GM21381 (cell line): Measurements from ENCODE around the gene MYH13.
"Not testable (repeated sequence)": the region's sequence is repeated elsewhere in the genome, so short reads cannot be mapped to it uniquely, and the experiment has no call there.

ENCODE experiments used
- ATAC-seq: cut with Tn5 transposase; IDR thresholded peaks from one replicate; pipeline ENCODE4 v1.9.1; 2021; ENCODE audit warnings: mild to moderate bottlenecking, moderate library complexity; ENCODE audit not compliant: unreplicated experiment

MYH13 gene

DNA sequence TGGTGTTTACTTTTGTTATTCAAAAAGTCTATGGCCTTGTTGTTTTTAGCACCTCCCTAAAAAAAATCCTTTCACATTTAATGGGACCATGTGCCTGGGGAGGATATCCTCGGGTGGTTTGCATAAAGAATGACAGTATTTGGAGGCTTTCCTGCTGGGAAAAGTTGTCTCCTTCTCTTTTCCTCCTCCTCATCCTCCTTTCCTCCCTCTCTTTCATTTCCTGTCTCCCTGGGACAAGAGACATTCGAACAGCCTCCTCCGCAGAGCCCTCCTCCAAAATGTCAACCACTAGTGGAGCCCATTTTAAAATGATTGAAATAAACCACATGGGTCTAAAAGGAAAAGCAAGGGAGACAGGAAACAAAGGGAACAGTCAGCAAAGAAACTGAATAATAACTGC is 67.4 kb downstream of the MYH13 start:
- ATAC-seq: no peak

DNA sequence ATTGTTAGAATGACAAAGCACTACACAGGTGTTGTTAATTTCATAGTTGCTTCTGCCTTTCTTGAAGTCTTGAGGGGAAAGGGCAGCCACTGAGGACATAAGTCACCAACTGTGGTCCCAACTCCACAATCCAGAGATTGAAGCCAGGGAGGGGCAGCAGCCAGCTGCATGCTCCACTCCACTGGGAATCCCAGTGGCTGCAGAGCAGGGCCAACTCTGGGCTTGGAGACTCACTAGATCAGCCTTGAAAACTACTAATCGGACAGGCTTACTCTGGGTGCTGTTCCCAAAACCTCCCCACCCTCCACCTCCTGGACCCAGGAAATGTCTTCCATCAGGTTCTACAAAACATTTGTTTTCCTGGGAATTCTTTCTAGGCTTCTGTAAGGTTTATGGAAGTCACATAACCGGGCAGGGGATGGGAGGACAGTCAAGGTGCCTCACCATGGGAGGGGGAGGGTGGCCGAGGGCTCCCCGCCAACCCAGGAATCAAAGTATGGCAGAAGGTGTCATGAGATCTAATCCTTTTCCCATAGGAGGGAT is 68.0 kb downstream of the MYH13 start:
- no peak for ATAC-seq

DNA sequence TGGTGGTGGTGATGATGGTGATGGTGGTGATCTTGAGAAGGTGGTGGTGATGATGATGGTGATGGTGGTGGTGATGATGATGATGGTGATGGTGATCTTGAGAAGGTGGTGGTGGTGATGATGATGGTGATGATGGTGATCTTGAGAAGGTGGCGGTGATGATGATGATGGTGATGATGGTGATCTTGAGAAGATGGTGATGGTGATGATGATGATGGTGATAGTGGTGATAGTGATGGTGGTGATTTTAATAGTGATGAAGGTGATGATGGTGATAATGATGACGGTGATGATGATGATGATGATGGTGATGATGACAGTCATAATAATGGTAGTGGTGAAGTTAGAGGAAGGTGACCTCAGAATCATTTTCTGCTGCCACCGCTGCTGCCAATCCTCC is 75.1 kb downstream of the MYH13 start:
- ATAC-seq: no peak

DNA sequence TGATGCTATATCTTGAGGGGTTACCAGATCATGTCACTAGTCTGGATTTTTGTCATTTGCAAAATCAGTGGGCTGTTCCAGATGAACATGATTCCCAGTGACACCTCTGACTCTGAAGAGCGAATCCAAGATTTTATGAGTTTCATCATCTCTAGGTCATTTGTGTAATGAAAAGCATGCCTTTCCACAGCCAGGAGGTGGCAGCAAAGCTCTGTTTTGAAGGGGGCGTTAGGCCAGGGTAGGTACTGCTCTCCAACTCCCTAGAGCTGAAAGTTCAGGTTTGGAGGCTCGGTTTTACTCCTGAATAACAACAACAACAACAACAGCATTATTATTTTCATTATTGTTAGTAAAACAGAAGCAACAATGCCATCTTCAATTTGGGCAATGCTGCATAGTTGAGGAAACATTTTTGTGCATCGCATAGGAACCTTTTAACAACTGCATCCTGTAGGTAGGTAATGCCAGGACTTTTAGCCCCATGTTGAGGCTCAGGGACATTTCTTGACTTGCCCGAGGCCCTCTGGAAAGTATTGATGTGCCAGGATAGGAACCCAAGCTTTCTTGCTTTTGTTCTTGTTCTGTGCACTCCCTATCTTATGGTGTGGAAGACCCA is 77.0 kb downstream of the MYH13 start:
- no peak for ATAC-seq

DNA sequence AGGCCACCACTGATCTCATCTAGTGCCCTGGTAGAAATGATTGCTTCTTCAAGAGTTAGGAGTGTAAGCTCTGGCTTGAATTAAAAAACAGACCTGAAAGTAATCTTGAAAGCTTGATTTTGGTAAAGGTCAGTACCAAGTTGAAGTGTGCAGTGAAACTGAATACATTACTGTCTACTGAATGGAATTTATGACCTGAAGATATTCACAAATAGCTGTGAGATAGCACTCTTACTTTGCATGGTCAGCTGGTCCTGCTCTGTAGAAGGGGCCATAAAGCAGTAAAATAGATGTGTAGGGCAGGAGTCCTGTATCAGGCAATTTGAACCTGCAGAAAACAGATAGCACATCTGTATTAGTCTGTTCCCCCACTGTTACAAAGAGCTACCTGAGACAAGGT is 78.6 kb downstream of the MYH13 start:
- no peak for ATAC-seq

DNA sequence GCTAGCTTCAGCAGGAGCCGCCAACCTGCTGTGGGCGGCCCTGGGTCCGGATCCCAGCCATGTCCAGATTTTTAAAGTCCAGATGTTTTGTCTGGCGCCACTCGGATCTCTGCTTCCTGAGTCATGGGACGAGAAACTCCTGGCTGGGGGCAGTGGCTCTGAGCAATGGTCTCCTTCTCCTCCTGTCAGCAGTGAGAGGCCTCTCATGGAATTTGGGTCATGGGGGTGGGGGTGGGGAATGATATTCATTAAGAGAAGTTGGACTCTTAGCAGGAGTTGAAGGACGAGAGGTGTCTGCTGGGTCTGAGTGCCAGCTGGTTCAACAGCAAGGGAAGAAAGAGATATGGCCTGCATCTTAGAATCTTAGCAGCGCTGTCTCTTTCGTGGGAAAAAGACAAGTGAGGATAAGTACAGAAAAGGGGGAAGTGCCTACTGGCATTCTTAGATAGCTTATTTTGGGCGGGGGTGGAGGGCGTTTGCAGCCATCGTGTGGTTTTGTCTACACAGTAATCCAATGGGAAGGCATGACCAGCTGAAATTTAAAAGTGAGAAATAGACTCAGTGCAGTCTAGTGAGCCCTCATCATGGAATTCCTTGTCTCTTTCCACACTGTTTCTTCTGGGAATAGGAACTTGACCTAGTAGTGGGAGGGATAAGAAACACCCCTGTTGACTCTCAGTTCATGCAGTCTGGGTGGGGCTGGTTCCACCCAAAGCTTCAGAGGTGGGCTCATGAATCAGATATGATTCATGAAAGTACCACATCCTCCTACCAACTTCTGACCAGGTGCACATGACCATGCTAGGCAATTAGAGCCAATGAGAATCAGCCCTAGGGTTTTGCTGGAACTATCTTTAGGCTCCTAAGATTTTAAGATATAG is 80.5 kb downstream of the MYH13 start:
- no peak for ATAC-seq

DNA sequence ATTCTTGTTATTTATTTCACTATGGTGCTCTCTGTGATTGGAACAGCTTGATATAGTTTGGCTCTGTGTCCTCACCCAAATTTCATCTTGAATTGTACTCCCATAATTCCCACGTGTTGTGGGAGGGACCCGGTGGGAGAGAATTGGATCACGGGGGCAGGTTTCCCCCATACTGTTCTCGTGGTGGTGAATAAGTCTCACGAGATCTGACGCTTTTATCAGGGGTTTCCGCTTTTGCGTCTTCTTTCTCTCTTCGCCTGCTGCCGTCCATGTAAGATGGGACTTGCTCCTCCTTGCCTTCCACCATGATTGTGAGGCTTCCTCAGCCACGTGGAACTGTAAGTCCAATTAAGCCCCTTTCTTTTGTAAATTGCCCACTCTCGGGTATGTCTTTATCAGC is 81.2 kb downstream of the MYH13 start:
- not testable (repeated sequence) for ATAC-seq

DNA sequence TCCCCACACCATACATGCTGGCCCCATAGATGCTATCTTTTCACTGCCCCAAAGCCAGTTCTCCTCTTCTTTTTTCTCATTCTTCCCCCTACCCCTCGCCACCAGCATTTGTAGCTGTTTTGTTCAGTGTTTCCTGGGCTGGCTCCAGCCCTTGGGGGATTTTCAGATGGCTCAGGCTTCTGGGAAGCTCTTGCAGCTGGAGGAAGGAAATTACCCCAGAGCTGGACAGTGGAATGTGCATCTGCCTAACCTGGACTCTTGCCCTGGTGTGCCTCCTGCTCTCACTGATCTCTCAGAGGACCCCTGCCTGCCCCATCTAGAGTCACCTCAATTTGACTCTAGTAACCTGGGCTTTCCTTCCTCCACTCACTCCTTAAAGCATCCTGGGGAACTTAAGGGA is 82.8 kb downstream of the MYH13 start:
- ATAC-seq: no peak

DNA sequence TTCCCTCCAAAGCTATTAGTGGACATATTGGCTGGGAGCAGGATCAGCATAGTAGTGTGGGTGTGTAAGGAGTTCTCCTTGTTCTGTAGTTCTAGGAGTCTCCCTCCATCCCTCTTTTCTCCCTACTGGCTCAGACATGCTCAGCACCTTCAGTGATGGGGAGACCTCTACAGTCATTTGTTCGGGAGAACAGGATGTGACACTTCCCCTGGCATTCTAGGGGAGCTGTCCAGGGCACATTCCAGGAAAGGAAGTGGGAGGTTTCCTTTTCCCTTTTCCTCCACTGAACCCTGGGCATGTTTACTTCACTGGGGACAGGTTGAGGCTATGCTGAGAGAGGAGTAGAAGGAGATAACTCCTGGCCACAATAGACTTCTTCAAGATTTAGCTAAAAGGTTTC is 86.5 kb downstream of the MYH13 start:
- no peak for ATAC-seq

DNA sequence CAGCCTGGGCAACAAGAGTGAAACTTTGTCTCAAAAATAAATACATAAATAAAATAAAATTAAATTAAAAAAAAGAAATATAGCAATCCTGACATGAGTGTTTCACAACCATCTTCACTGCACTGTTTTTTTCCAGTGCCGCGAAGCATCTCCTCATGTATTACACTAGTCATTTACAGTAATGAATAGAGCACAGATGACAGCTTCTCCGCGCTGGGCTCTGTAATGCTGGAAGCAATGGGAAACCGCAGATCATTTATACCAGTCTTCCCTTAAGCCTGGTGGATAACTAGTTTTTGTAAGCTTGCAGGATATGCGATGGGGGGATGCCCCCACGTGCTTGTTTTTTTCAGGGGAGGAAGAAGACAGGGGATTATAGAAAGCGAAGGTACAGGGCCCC is 86.9 kb downstream of the MYH13 start:
- no peak for ATAC-seq

DNA sequence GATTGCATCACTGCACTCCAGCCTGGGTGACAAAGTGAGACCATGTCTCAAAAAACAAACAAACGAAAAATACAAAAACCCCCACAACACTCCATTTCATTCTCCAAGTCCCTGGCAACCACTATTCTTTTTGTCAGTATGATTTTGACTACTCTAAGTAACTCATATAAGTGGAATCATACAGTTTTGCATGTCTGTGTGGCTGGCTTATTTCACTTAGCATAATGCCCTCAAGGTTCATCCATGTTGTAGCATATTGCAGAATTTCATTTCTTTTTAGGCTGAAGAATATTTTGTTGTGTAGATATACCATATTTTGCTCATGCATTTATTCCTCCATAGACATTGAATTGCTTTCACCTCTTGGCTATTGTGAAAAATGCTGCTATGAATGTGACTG is 92.7 kb downstream of the MYH13 start:
- no peak for ATAC-seq

DNA sequence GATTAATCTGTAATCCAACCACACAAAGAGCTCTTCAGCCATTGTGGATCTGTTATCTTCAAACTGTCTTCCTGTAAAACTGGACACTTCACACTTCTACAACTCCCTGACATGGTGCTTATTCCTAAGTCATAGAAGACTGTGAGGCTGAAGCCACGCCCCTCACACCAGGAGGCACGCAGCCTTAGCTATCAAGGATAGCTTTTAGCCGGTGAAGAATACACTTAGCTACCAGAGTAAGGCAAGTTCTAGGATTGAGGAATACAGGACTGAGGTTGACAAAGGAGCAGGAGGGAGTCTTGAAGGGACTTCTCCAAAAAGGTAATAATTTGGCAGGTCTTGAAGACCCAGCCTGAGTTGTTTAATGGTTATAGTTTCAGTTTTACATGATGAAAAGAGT is 94.6 kb downstream of the MYH13 start:
- no peak for ATAC-seq

DNA sequence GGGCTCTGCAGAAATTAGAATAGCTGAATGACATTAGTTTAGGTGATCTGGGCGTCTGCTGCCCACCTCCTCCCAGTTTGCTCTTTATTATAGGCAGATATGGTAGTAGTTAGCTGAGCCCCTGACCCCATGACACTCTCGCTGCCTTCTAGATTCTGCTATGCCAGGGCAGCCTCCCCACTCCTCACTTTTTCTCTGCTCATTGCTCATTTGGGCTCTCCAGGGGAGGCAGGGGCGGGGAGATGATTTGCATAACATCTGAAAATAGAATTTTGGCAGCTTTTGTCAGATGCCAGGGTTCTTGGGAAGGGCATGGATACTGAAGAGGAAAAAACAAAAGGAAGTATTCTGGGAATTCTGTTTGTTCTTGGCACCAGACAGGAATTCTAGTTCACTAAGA is 96.4 kb downstream of the MYH13 start:
- ATAC-seq: no peak

DNA sequence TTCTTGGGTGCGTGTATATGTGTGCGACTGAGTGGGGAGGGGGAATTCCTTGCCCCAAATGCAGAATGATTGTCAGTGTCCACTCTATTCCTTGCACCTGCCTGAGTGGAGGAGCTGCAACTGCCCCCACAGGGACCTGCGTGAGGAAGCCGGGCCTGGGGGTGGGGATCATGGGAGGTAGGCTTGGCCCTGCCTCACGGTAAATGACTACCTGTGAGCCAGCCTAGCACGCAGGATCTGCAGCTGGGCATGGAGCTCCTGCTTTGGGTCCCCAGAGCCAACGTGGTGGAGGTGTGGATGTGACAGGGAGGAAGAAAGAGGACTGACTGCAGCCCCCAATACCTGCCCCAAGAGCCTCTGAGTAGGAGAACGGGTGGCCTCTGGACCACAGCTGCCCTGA is 97.4 kb downstream of the MYH13 start:
- no peak for ATAC-seq

DNA sequence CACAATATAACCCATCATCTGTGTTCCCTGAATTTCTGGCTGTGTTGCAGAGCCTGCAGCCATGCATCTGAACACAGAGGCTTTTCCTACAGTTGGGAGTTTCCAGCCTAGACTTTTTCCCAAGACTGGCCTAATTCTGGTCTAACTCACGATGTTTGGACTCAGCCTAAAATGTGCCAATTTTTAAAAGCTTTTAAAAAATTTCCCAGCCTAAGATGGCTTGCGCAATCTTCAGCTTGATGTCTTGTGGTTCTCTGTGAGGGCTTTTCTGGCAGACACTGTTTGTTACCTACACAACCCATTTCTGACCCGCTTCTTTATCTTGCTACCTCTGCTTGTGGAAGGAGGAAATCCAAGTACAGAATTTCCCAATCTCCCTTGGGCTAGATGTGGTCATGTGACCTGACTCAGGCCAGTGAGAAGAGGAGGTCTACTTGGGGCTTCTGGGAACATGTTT is 101.7 kb downstream of the MYH13 start:
- ATAC-seq: no peak

DNA sequence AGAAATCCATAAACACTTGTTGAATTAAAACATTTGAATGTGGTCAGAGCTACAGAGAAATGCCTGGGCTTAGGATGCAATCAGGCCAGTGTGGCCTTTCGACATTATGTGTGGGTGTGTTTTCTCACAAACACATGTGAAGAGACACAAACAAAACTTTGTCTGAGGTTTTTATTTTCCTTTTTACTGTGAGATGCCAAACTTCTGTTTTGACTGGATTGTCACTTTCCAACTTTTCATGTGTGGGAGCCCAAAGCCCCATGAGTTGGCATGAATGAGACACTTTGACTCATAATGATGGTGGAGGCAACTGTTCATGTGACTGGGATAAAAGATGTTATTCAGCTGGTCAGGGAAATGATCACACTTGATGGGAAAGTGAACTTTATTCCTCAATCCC is 102.5 kb downstream of the MYH13 start:
- ATAC-seq: no peak

DNA sequence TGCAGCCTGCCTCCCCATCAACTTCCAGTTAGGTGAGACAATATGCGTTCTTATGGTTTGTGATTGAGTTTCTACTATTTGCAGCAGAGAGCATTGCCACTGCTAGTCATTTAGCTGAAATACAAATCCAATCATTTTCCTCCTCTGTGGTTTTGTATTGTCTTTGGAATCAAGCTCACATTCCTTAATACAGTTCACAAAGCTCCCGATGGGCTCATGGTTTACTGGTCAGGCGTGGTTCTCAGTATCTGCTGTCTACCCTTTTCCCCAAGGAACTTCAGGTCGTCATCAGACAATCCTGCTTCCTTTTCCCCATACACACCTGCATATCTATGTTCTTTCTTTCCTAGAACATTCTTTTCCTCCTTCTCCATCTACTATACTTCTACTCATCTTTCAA is 104.8 kb downstream of the MYH13 start:
- ATAC-seq: no peak

DNA sequence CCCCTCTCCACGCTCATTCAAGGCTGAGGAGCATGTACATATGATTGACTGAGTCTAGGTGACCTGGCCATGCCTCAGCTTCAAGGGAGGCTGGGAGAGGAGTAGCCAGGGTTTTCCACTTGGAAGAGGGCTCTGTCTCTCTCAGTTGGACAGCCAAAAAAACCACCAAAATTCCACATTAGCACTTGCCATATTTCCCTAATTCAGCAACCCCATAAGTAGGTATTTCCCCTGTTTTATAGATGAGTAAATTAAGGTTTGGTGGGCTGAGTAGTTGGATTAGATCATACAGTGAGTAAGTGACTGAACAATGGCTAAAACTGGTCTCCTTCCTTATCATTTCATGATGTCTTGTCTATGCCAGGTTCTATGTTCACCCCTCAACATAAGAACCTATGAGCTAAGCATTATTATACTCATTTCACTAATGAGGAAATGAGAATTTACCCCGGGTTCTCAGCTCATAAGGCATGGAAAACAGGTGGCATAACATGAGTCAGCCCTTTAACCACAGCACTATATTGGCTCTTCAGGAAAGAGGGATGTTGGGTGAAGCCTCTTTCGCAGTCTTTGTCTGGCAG is 106.4 kb downstream of the MYH13 start:
- no peak for ATAC-seq

DNA sequence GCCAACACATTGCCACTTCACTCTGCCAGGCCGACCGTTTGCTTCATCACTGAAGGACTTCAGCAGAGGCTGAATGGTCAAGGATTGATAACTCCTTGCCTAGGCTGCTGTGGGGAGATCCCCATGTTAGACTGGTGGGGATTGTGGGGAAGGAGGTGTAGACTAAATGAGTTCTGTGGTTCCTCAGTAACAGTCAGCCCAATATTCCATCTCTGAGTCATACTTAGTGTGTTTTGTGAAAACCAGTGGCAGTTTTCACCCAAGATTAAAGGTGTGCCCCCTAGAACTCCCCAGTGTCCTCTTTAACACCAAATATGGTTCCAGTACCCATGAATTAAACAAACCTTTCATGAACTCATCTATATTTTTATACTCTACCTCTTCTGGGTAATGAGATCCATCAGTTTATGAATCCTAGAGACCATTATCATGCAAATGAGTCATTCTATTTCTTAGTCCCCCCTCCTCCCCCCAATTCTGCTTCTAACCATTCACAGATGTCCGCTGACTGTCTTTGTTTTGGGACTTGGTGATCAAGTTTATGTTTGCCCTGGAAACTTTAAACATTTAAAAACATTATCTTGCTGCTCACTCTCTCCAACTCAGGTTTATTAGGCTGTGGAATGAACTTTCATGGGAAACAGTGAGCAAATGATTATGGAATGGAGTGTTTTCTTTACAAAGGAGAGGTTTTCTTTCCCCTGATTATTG is 107.6 kb downstream of the MYH13 start:
- no peak for ATAC-seq

DNA sequence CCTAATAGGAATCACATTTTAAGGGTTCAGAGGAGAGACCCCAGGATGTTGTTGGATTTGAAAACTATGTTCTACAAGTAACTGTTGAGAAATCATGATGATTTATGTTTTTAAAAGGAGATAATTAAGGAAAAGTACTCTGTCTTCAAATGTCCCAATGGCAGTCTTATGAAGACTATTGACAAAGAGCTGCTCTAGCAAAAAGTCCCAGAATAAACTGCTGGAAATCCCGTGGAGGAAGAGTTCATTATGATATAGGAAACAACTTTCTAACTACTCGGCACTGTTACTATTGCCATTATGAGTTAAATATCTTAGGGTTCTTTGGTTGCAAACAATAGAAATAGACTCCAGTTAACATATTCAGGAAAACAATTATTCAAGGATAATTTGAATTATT is 108.8 kb downstream of the MYH13 start:
- no peak for ATAC-seq

DNA sequence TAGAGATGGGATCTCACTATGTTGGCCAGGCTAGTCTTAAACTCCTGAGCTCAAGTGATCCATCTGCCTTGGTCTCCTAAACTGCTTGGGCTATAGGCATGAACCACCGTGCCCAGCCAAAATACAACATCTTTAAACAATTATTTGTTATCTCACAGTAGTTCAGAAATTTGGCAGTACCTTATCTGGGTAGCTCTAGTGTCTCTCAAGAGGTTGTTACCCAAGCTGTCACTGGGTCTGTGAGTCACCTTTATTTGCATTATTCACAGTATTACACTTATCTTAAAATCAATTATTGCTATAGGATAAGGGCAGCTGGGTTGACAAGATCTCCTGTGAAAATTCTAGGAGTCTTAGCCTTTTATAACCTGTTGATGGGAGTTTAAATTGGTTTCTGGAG is 110.4 kb downstream of the MYH13 start:
- no peak for ATAC-seq
